KMS-11 (cell line): ENCODE results near the gene SPATA33.

Experiments
- H2AFZ ChIP-seq: fragments of 200-600 bp; sonication (generic); 2 replicates; pipeline ENCODE4 v1.6.1; 2016; ENCODE audit warnings: antibody characterized with exemption, mixed run types, low read depth
- H3K27ac ChIP-seq: fragments of 200-600 bp; sonication (generic); 2 replicates; pipeline ENCODE4 v1.6.1; 2016; ENCODE audit warnings: mild to moderate bottlenecking, mixed run types
- H3K27me3 ChIP-seq: fragments of 200-600 bp; sonication (generic); 2 replicates; pipeline ENCODE4 v1.6.1; 2017; ENCODE audit warnings: mild to moderate bottlenecking, low read depth, mixed run types, moderate library complexity; ENCODE audit not compliant: insufficient read depth
- H3K36me3 ChIP-seq: fragments of 200-600 bp; sonication (generic); 2 replicates; pipeline ENCODE4 v1.6.1; 2017; ENCODE audit warnings: mild to moderate bottlenecking, mixed run types; ENCODE audit not compliant: insufficient read depth
- H3K4me1 ChIP-seq: fragments of 200-600 bp; sonication (generic); 2 replicates; pipeline ENCODE4 v1.6.1; 2016; ENCODE audit warnings: mild to moderate bottlenecking, low read depth, mixed run types; ENCODE audit not compliant: poor library complexity, severe bottlenecking
- H3K4me2 ChIP-seq: fragments of 200-600 bp; sonication (generic); 2 replicates; pipeline ENCODE4 v1.7.0; 2016; ENCODE audit warnings: mild to moderate bottlenecking, mixed run types
- H3K4me3 ChIP-seq: fragments of 200-600 bp; sonication (generic); IDR thresholded peaks from 2 replicates; pipeline ENCODE4 v1.6.1; 2017; ENCODE audit warnings: low read depth, low read length, mixed read lengths; ENCODE audit not compliant: insufficient read depth
- H3K79me2 ChIP-seq: fragments of 200-600 bp; sonication (generic); 2 replicates; pipeline ENCODE4 v1.6.1; 2016; ENCODE audit warnings: low read depth, mixed run types; ENCODE audit not compliant: insufficient read depth
- H3K9ac ChIP-seq: fragments of 200-600 bp; sonication (generic); 2 replicates; pipeline ENCODE4 v1.6.1; 2016; ENCODE audit warnings: mild to moderate bottlenecking, mixed run types
- H4K20me1 ChIP-seq: fragments of 200-600 bp; sonication (generic); 2 replicates; pipeline ENCODE4 v1.6.1; 2016; ENCODE audit warnings: mild to moderate bottlenecking, mixed run types; ENCODE audit not compliant: insufficient read depth
- TF ChIP-seq, protein P1 (sequence below): fragments of 200-600 bp; sonication (generic); conservative IDR thresholded peaks from 2 replicates; pipeline ENCODE4 v1.6.1; 2017; ENCODE audit warnings: low read depth, mild to moderate bottlenecking, antibody characterized with exemption, low read length, moderate library complexity, mixed read lengths

Gene SPATA33

DNA sequence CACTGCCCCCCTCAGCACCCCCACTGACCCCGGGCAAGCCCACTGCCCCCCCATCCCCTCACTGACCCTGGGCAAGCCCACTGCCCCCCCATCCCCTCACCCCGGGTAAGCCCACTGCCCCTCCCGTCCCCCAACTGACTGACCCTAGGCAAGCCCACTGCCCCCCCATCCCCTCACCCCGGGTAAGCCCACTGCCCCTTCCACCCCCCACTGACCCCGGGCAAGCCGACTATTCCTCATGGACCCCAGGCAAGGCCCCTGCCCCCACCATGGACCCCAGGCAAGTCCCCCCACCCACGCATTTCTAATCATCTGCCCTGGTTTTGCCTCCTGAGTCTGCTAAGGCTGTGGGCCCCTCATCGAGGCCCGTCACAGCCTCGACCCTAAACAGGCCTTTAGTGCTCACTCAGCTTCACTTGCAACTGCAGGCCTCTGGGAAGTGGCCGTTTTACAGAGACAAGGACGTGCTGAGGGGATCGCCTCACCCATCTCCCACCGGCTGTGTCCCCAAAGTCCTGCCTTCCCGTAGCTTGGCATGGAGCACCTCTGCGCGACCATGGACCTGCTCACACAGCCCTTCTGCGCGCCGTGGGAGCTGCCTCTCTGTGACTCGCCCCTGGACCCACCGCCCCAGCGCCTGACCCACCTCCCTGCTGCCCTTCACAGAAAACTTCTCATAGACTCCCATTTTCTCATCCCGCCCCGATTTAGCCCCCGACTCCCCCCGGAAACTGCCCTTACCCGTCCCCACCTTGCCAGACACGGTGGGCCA lies 59.5 kb downstream of the SPATA33 start:
- Histone ChIP-seq H3K4me3 (no peak overlapping the region), H3K4me2 (no peak overlapping the region), H4K20me1 (no peaks in the 10 kb centered on the region), H3K36me3 (no peaks in the 10 kb centered on the region; the same call in 1 of the 2 replicates), H3K79me2 (peaks cover 24% of the 10 kb centered on the region), H3K4me1 (peaks cover 29% of the 10 kb centered on the region), H3K9ac (no peak overlapping the region), H3K27ac (no peak overlapping the region), H2AFZ (no peak overlapping the region), H3K27me3 (no peaks in the 10 kb centered on the region)
- TF ChIP-seq, protein P1, sequence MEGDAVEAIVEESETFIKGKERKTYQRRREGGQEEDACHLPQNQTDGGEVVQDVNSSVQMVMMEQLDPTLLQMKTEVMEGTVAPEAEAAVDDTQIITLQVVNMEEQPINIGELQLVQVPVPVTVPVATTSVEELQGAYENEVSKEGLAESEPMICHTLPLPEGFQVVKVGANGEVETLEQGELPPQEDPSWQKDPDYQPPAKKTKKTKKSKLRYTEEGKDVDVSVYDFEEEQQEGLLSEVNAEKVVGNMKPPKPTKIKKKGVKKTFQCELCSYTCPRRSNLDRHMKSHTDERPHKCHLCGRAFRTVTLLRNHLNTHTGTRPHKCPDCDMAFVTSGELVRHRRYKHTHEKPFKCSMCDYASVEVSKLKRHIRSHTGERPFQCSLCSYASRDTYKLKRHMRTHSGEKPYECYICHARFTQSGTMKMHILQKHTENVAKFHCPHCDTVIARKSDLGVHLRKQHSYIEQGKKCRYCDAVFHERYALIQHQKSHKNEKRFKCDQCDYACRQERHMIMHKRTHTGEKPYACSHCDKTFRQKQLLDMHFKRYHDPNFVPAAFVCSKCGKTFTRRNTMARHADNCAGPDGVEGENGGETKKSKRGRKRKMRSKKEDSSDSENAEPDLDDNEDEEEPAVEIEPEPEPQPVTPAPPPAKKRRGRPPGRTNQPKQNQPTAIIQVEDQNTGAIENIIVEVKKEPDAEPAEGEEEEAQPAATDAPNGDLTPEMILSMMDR, result no peak

DNA sequence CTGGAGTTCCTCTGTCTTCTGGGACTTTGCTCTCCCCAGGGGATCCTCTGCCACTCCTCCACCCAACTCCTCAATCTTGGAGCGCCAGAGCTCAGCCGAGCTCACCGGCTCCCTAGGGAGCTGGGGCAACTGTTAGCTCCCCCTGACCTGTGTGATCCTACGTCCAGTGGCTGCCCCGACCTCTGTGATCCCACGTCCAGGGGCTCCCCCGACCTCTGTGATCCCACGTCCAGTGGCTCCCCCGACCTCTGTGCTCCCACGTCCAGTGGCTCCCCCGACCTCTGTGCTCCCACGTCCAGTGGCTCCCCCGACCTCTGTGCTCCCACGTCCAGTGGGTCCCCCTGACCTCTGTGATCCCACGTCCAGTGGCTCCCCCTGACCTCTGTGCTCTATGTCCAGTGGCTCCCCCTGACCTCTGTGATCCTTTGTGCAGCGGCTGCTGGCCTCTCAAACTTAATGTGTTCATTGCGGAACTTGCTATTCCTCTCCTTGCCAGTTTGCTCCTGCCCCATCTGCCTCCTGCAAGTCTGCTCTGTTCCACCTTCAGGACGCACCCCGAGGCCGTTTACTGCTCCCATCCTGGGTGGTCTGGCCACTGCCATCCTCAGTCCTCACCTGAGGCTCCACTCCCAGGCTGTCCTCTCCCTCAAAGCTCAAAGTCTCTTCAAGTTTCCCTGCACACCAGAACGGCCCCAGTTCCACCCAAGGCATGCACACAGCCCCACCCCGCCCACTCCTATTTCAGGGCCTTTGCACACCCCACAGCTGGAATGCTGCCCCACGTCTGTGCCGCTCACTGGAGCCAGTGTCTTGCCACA lies 60.3 kb downstream of the SPATA33 start:
- Histone ChIP-seq H3K9ac (no peak overlapping the region), H3K4me2 (no peak overlapping the region; the same call in 1 of the 2 replicates), H3K27me3 (no peaks in the 10 kb centered on the region), H3K4me1 (peaks cover 27% of the 10 kb centered on the region), H3K4me3 (no peak overlapping the region), H4K20me1 (no peaks in the 10 kb centered on the region), H3K79me2 (peaks cover 23% of the 10 kb centered on the region), H2AFZ (no peak overlapping the region), H3K27ac (no peak overlapping the region), H3K36me3 (no peaks in the 10 kb centered on the region; the same call in 1 of the 2 replicates)
- TF ChIP-seq, protein P1, result no peak
